GM12878 (cell line): ENCODE measurements around the gene FANCI. TPM values are rescaled to one million over a fixed set of nuclear protein-coding genes. Genes with fewer than 3 reads are reported as not detected.

ENCODE experiments used
- BCL11A ChIP-seq: IDR thresholded peaks from 2 replicates; pipeline ENCODE4 v1.6.1; 2011; ENCODE audit warnings: low read depth, low read length
- CBFB ChIP-seq: IDR thresholded peaks from 2 replicates; pipeline ENCODE4 v1.6.1; 2016; ENCODE audit warnings: antibody characterized with exemption, low read depth
- CHD1 ChIP-seq: IDR thresholded peaks from 2 replicates; pipeline ENCODE4 v1.6.1; 2012; ENCODE audit warnings: low read depth, low read length, improper control_type of control experiment
- E2F4 ChIP-seq: IDR thresholded peaks from 2 replicates; pipeline ENCODE4 v1.6.1; 2012; ENCODE audit warnings: low read depth, low read length, improper control_type of control experiment
- ELK1 ChIP-seq: IDR thresholded peaks from 2 replicates; pipeline ENCODE4 v1.6.1; 2012; ENCODE audit warnings: low read depth, low read length, improper control_type of control experiment
- FOXM1 ChIP-seq: IDR thresholded peaks from 2 replicates; pipeline ENCODE4 v1.6.1; 2012; ENCODE audit warnings: low read depth, mild to moderate bottlenecking, inconsistent platforms, low read length, moderate library complexity
- HDGF ChIP-seq: fragments of 450-650 bp; IDR thresholded peaks from 2 replicates; pipeline ENCODE4 v1.6.1; 2016; ENCODE audit warnings: antibody characterized with exemption
- NRF1 ChIP-seq: conservative IDR thresholded peaks from 2 replicates; pipeline ENCODE4 v1.6.1; 2011; ENCODE audit warnings: mild to moderate bottlenecking, low read depth, low read length, improper control_type of control experiment
- POLR2AphosphoS2 ChIP-seq: IDR thresholded peaks from 2 replicates; pipeline ENCODE4 v1.6.1; 2011; ENCODE audit warnings: low read depth, mild to moderate bottlenecking, low read length, improper control_type of control experiment, moderate library complexity
- POLR2AphosphoS5 ChIP-seq: IDR thresholded peaks from 2 replicates; pipeline ENCODE4 v1.6.1; 2011; ENCODE audit warnings: mild to moderate bottlenecking, low read length, inconsistent platforms
- SMAD1 ChIP-seq: fragments of 450-650 bp; IDR thresholded peaks from 2 replicates; pipeline ENCODE4 v1.6.1; 2018; ENCODE audit warnings: mild to moderate bottlenecking, low read depth; ENCODE audit not compliant: partially characterized antibody
- SMC3 ChIP-seq: IDR thresholded peaks from 2 replicates; pipeline ENCODE4 v1.6.1; 2011; ENCODE audit warnings: low read length, improper control_type of control experiment, borderline replicate concordance
- TAF1 ChIP-seq: IDR thresholded peaks from 2 replicates; pipeline ENCODE4 v1.6.1; 2011; ENCODE audit warnings: mild to moderate bottlenecking, low read depth, low read length, borderline replicate concordance
- ZBED1 ChIP-seq: IDR thresholded peaks from 2 replicates; pipeline ENCODE4 v1.6.1; 2016; ENCODE audit warnings: borderline replicate concordance
- ZNF622 ChIP-seq: fragments of 450-650 bp; IDR thresholded peaks from 2 replicates; pipeline ENCODE4 v1.6.1; 2017; ENCODE audit warnings: mild to moderate bottlenecking, inconsistent platforms
- polyA plus RNA-seq, 11 experiments: library from polyadenylated mRNA; depleted of rRNA in 4 of 11; unstranded in 6 of 11; stranded (reverse) in 5 of 11; fragments of >200 nt; fragmentation: Nextera tagmentation in 4 of 11; fragmentation: Illumina TruSeq in 1 of 11; extraction: Ambion mirVana in 4 of 11; extraction: Trizol in 1 of 11; gene quantifications; 1 replicate in 1 of 11; 2 replicates in 10 of 11; pipeline versions ENCODE4 v1.2.1 to v1.2.3, GENCODE V29; 2011 to 2016; ENCODE audit warnings: inconsistent platforms in 2 of 11, missing spikeins in 2 of 11, low read depth in 1 of 11
- total RNA-seq, 4 experiments: library from RNA; depleted of rRNA in 3 of 4; stranded (reverse); fragments of >200 nt in 3 of 4; fragmentation: Illumina TruSeq in 1 of 4; extraction: Trizol in 1 of 4; gene quantifications; 2 replicates each; pipeline versions ENCODE4 v1.2.1 to v1.2.3, GENCODE V29; 2013 to 2021
- TF ChIP-seq, protein P1 (sequence below): fragments of 450-650 bp; IDR thresholded peaks from 2 replicates; pipeline ENCODE4 v1.6.1; 2017; ENCODE audit warnings: mild to moderate bottlenecking, moderate library complexity
- TF ChIP-seq, protein P2 (sequence below): fragments of 150-350 bp; IDR thresholded peaks from 2 replicates; pipeline ENCODE4 v1.6.1; 2016; ENCODE audit warnings: low read depth, low read length
- TF ChIP-seq, protein P3 (sequence below): fragments of 450-650 bp; IDR thresholded peaks from 2 replicates; pipeline ENCODE4 v1.6.1; 2016; ENCODE audit warnings: mild to moderate bottlenecking

Gene FANCI
- total and polyA plus RNA-seq, 10 of the 15 experiments (the other 5 are each of a cell fraction or from before 2014, with no cell fraction given) = 38.1 to 129 (median 82.4) TPM

DNA sequence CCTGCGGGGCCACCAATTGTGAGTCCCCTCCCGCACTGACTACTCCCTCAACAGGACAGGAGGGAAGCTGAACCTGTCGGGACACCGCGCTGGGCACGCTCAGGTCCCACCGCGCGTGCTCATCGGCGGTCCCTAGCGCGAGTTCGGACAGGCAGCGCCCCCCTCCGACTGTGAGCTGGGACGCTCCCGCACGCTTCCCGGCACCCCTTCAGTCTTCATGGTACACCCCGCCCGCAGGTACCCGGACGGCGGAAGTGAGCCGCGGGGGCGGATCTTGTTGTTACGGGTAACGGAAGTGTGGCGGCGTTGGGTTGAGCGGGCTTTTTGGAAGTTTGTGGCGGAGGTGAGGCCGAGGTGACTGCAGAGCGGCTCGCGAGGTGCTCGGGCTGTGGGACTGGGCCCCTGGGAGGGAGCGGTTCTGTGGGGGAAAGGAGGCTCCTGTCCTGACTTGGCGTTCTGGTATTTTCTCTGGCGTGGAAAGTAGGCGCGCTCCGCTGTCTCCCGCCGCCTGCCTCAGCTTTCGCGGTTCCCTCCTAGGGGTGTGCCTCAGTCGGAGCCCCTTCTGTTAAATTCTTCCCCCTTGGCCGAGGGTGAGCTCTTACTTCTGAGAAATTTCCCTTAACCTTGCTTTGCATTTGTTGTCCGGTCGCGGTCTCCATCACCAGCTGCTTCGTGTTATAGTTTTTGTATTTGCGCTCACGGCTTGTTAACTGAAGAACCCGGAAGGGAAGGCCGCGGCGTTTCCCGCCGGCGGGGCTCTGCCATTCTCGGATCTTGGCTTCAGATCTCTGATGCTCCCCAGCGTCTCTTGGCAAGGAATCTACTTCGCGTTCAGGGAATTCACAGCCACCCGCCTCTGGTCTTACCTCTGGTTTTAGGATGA, at the start of gene FANCI (continued):
- TF ChIP-seq, protein P1, sequence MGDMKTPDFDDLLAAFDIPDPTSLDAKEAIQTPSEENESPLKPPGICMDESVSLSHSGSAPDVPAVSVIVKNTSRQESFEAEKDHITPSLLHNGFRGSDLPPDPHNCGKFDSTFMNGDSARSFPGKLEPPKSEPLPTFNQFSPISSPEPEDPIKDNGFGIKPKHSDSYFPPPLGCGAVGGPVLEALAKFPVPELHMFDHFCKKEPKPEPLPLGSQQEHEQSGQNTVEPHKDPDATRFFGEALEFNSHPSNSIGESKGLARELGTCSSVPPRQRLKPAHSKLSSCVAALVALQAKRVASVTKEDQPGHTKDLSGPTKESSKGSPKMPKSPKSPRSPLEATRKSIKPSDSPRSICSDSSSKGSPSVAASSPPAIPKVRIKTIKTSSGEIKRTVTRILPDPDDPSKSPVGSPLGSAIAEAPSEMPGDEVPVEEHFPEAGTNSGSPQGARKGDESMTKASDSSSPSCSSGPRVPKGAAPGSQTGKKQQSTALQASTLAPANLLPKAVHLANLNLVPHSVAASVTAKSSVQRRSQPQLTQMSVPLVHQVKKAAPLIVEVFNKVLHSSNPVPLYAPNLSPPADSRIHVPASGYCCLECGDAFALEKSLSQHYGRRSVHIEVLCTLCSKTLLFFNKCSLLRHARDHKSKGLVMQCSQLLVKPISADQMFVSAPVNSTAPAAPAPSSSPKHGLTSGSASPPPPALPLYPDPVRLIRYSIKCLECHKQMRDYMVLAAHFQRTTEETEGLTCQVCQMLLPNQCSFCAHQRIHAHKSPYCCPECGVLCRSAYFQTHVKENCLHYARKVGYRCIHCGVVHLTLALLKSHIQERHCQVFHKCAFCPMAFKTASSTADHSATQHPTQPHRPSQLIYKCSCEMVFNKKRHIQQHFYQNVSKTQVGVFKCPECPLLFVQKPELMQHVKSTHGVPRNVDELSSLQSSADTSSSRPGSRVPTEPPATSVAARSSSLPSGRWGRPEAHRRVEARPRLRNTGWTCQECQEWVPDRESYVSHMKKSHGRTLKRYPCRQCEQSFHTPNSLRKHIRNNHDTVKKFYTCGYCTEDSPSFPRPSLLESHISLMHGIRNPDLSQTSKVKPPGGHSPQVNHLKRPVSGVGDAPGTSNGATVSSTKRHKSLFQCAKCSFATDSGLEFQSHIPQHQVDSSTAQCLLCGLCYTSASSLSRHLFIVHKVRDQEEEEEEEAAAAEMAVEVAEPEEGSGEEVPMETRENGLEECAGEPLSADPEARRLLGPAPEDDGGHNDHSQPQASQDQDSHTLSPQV = peak; percentile 64; the same call in 1 of the 2 replicates
- peak; percentile 94 for TF ChIP-seq E2F4
- TF ChIP-seq HDGF = no peak; the same call in 1 of the 2 replicates
- TF ChIP-seq CBFB = peak; percentile 42; the same call in 1 of the 2 replicates
- TF ChIP-seq, protein P2, sequence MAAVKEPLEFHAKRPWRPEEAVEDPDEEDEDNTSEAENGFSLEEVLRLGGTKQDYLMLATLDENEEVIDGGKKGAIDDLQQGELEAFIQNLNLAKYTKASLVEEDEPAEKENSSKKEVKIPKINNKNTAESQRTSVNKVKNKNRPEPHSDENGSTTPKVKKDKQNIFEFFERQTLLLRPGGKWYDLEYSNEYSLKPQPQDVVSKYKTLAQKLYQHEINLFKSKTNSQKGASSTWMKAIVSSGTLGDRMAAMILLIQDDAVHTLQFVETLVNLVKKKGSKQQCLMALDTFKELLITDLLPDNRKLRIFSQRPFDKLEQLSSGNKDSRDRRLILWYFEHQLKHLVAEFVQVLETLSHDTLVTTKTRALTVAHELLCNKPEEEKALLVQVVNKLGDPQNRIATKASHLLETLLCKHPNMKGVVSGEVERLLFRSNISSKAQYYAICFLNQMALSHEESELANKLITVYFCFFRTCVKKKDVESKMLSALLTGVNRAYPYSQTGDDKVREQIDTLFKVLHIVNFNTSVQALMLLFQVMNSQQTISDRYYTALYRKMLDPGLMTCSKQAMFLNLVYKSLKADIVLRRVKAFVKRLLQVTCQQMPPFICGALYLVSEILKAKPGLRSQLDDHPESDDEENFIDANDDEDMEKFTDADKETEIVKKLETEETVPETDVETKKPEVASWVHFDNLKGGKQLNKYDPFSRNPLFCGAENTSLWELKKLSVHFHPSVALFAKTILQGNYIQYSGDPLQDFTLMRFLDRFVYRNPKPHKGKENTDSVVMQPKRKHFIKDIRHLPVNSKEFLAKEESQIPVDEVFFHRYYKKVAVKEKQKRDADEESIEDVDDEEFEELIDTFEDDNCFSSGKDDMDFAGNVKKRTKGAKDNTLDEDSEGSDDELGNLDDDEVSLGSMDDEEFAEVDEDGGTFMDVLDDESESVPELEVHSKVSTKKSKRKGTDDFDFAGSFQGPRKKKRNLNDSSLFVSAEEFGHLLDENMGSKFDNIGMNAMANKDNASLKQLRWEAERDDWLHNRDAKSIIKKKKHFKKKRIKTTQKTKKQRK = peak; percentile 15; the same call in 1 of the 2 replicates
- no peak for TF ChIP-seq POLR2AphosphoS2
- TF ChIP-seq CHD1 = peak; percentile 97
- TF ChIP-seq POLR2AphosphoS5 = 0 out of 2 replicates have a peak, but pooled peaks have one; percentile 48
- TF ChIP-seq ELK1 = peak; percentile 77; the same call in 1 of the 2 replicates
- TF ChIP-seq NRF1 = no peak
- TF ChIP-seq FOXM1 = peak; percentile 57; the same call in 1 of the 2 replicates
- TF ChIP-seq ZBED1 = no peak
- no peak for TF ChIP-seq ZNF622
- no peak for TF ChIP-seq SMAD1
- peak; percentile 43; the same call in 1 of the 2 replicates for TF ChIP-seq TAF1
- TF ChIP-seq, protein P3, sequence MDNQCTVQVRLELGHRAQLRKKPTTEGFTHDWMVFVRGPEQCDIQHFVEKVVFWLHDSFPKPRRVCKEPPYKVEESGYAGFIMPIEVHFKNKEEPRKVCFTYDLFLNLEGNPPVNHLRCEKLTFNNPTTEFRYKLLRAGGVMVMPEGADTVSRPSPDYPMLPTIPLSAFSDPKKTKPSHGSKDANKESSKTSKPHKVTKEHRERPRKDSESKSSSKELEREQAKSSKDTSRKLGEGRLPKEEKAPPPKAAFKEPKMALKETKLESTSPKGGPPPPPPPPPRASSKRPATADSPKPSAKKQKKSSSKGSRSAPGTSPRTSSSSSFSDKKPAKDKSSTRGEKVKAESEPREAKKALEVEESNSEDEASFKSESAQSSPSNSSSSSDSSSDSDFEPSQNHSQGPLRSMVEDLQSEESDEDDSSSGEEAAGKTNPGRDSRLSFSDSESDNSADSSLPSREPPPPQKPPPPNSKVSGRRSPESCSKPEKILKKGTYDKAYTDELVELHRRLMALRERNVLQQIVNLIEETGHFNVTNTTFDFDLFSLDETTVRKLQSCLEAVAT = peak; percentile 34; the same call in 1 of the 2 replicates
- no peak for TF ChIP-seq BCL11A
- peak; percentile 33; the same call in 1 of the 2 replicates for TF ChIP-seq SMC3
